ENCODE results near the gene NR6A1.
"Not testable (repeated sequence)": the region's sequence is repeated elsewhere in the genome, so short reads cannot be mapped to it uniquely, and the experiment has no call there.

Gene NR6A1

GRCh38 chr9:124779368-124780059, 8.4 kb upstream of the NR6A1 start:
- H3K9ac ChIP-seq (ENCODE audit: low read length) = no peak overlapping the region
- peaks cover 34% of the 10 kb centered on the region for H3K27me3 ChIP-seq (ENCODE audit: control insufficient read depth, insufficient read depth, low read length)
- H3K4me1 ChIP-seq (ENCODE audit: control insufficient read depth, insufficient read depth, low read length) = peaks cover 4% of the 10 kb centered on the region
- H3K4me3 ChIP-seq (ENCODE audit: low read length) = no peak overlapping the region
- H3K9me3 ChIP-seq (ENCODE audit: control insufficient read depth, low read length) = no peaks in the 10 kb centered on the region
- no peaks in the 10 kb centered on the region for H3K36me3 ChIP-seq (ENCODE audit: control insufficient read depth, insufficient read depth, low read length)

GRCh38 chr9:124778575-124779367, 7.7 kb upstream of the NR6A1 start:
- Histone ChIP-seq H3K4me3 (ENCODE audit: low read length) (no peak overlapping the region), H3K27me3 (ENCODE audit: control insufficient read depth, insufficient read depth, low read length) (peaks cover 34% of the 10 kb centered on the region), H3K4me1 (ENCODE audit: control insufficient read depth, insufficient read depth, low read length) (peaks cover 4% of the 10 kb centered on the region), H3K36me3 (ENCODE audit: control insufficient read depth, insufficient read depth, low read length) (no peaks in the 10 kb centered on the region), H3K9me3 (ENCODE audit: control insufficient read depth, low read length) (no peaks in the 10 kb centered on the region), H3K9ac (ENCODE audit: low read length) (no peak overlapping the region)

GRCh38 chr9:124776954-124777648, 6.0 kb upstream of the NR6A1 start, which contains the start of gene OLFML2A:
TSS of gene OLFML2A (plus strand) at chr9:124777133. CDS start at chr9:124777271, 138 bp downstream.
- H3K27me3 ChIP-seq (ENCODE audit: control insufficient read depth, insufficient read depth, low read length) = peaks cover 34% of the 10 kb centered on the region
- H3K36me3 ChIP-seq (ENCODE audit: control insufficient read depth, insufficient read depth, low read length) = no peaks in the 10 kb centered on the region
- no peaks in the 10 kb centered on the region for H3K9me3 ChIP-seq (ENCODE audit: control insufficient read depth, low read length)
- H3K4me3 ChIP-seq (ENCODE audit: low read length) = no peak within 1 kb of the TSS
- peak within 1 kb of the TSS; percentile 18 for H3K9ac ChIP-seq (ENCODE audit: low read length)
- peaks cover 4% of the 10 kb centered on the region for H3K4me1 ChIP-seq (ENCODE audit: control insufficient read depth, insufficient read depth, low read length)

- peaks cover 34% of the 10 kb centered on the region for H3K27me3 ChIP-seq (ENCODE audit: control insufficient read depth, insufficient read depth, low read length)
- no peak overlapping the region for H3K4me3 ChIP-seq (ENCODE audit: low read length)
- peaks cover 4% of the 10 kb centered on the region for H3K4me1 ChIP-seq (ENCODE audit: control insufficient read depth, insufficient read depth, low read length)
- no peaks in the 10 kb centered on the region for H3K9me3 ChIP-seq (ENCODE audit: control insufficient read depth, low read length)
- H3K36me3 ChIP-seq (ENCODE audit: control insufficient read depth, insufficient read depth, low read length) = no peaks in the 10 kb centered on the region
- peak overlapping the region; percentile 18 for H3K9ac ChIP-seq (ENCODE audit: low read length)
Measured at GRCh38 chr9:124776618-124776953, 5.5 kb upstream of the NR6A1 start.

GRCh38 chr9:124774129-124774978, 3.2 kb upstream of the NR6A1 start:
- Histone ChIP-seq H3K27me3 (ENCODE audit: control insufficient read depth, insufficient read depth, low read length) (peaks cover 41% of the 10 kb centered on the region), H3K4me3 (ENCODE audit: low read length) (no peak overlapping the region), H3K9me3 (ENCODE audit: control insufficient read depth, low read length) (no peaks in the 10 kb centered on the region), H3K36me3 (ENCODE audit: control insufficient read depth, insufficient read depth, low read length) (no peaks in the 10 kb centered on the region), H3K4me1 (ENCODE audit: control insufficient read depth, insufficient read depth, low read length) (peaks cover 10% of the 10 kb centered on the region), H3K9ac (ENCODE audit: low read length) (no peak overlapping the region)

GRCh38 chr9:124773473-124774128, 2.5 kb upstream of the NR6A1 start:
- Histone ChIP-seq H3K4me1 (ENCODE audit: control insufficient read depth, insufficient read depth, low read length) (peaks cover 11% of the 10 kb centered on the region), H3K4me3 (ENCODE audit: low read length) (no peak overlapping the region), H3K36me3 (ENCODE audit: control insufficient read depth, insufficient read depth, low read length) (no peaks in the 10 kb centered on the region), H3K9ac (ENCODE audit: low read length) (no peak overlapping the region), H3K9me3 (ENCODE audit: control insufficient read depth, low read length) (no peaks in the 10 kb centered on the region), H3K27me3 (ENCODE audit: control insufficient read depth, insufficient read depth, low read length) (peaks cover 42% of the 10 kb centered on the region)

- Histone ChIP-seq H3K27me3 (ENCODE audit: control insufficient read depth, insufficient read depth, low read length) (peaks cover 49% of the 10 kb centered on the region), H3K4me1 (ENCODE audit: control insufficient read depth, insufficient read depth, low read length) (peaks cover 11% of the 10 kb centered on the region)
- H3K4me3 ChIP-seq (ENCODE audit: low read length); H3K9ac ChIP-seq (ENCODE audit: low read length); H3K9me3 ChIP-seq (ENCODE audit: control insufficient read depth, low read length); H3K36me3 ChIP-seq (ENCODE audit: control insufficient read depth, insufficient read depth, low read length): not testable (repeated sequence)
Measured at GRCh38 chr9:124772877-124773276, 1.8 kb upstream of the NR6A1 start.

GRCh38 chr9:124771867-124772679, 962 bp upstream of the NR6A1 start:
- peaks cover 11% of the 10 kb centered on the region for H3K4me1 ChIP-seq (ENCODE audit: control insufficient read depth, insufficient read depth, low read length)
- peak overlapping the region; percentile 86 for H3K4me3 ChIP-seq (ENCODE audit: low read length)
- H3K9me3 ChIP-seq (ENCODE audit: control insufficient read depth, low read length) = no peaks in the 10 kb centered on the region
- peak overlapping the region; percentile 62 for H3K9ac ChIP-seq (ENCODE audit: low read length)
- H3K36me3 ChIP-seq (ENCODE audit: control insufficient read depth, insufficient read depth, low read length) = no peaks in the 10 kb centered on the region
- peaks cover 42% of the 10 kb centered on the region for H3K27me3 ChIP-seq (ENCODE audit: control insufficient read depth, insufficient read depth, low read length)

- peaks cover 28% of the 10 kb centered on the region for H3K27me3 ChIP-seq (ENCODE audit: control insufficient read depth, insufficient read depth, low read length)
- H3K4me1 ChIP-seq (ENCODE audit: control insufficient read depth, insufficient read depth, low read length) = peaks cover 7% of the 10 kb centered on the region
- H3K36me3 ChIP-seq (ENCODE audit: control insufficient read depth, insufficient read depth, low read length) = no peaks in the 10 kb centered on the region
- peak overlapping the region; percentile 86 for H3K4me3 ChIP-seq (ENCODE audit: low read length)
- H3K9ac ChIP-seq (ENCODE audit: low read length) = peak overlapping the region; percentile 62
- no peaks in the 10 kb centered on the region for H3K9me3 ChIP-seq (ENCODE audit: control insufficient read depth, low read length)
Measured at GRCh38 chr9:124770359-124771020, 621 bp downstream of the NR6A1 start.

- Histone ChIP-seq H3K4me1 (ENCODE audit: control insufficient read depth, insufficient read depth, low read length) (peaks cover 7% of the 10 kb centered on the region), H3K36me3 (ENCODE audit: control insufficient read depth, insufficient read depth, low read length) (no peaks in the 10 kb centered on the region), H3K9ac (ENCODE audit: low read length) (peak overlapping the region; percentile 38)
Measured at GRCh38 chr9:124769549-124770358, 1.4 kb downstream of the NR6A1 start.

More at GRCh38 chr9:124769549-124770358, 1.4 kb downstream of the NR6A1 start:
- Histone ChIP-seq H3K9me3 (ENCODE audit: control insufficient read depth, low read length) (no peaks in the 10 kb centered on the region), H3K27me3 (ENCODE audit: control insufficient read depth, insufficient read depth, low read length) (peaks cover 27% of the 10 kb centered on the region), H3K4me3 (ENCODE audit: low read length) (peak overlapping the region; percentile 15)

All from mucosa of stomach (tissue), 1 donor.